ENCODE measurements around the gene DUSP22.

Gene DUSP22

DNA sequence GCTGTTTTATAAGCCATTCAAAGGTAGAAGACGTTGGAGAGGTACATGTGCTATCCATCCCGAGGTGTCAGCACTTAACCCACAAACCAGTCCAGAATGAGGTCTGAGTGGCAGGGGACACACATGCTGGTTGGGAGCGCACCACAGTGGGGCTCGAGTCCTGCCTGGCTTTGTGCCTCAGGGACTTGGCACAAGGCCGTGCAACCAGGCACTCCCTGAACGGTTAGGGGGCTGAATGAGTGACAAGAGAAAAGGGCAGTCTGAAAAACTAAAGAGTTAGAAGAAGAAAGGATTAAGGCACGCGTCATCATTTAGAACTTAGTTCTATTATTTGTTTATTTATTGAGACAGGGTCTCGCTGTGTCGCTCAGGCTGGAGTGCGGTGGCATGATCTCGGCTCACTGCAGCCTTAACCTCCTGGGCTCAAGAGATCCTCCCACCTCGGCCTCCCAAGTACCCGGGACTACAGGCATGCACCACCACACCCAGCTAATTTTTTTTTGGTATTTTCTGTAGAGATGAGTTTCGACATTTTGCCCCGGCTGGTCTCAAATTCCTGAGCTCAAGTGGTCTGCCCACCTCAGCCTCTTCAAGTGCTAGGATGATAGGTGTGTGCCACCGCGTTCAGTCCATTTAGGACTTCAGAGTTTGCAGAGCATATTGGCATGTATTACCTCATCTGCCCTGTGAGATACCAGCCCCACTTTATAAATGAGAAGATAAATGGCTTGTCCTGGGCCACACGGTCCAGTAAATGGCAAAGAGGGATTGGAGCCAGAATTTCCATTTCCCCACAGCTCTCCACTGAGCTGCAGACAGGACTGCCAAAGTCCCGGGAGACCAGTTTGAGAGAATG is 51.9 kb downstream of the DUSP22 start:
- no peak for TF ChIP-seq CTCF (IDR thresholded peaks at IDR 0.05; ENCODE audit: low read depth, low read length)
- H3K4me3 ChIP-seq (replicated peaks in 1 of 2; ENCODE audit: low read depth in 2 of 2, low read length in 2 of 2) = no peak overlapping the region
- no peak for DNase-seq (ENCODE audit: low read depth in 2 of 2)

GRCh38 chr6:344816-345340 is 52.6 kb downstream of the DUSP22 start:
- no peak overlapping the region for H3K4me3 ChIP-seq (replicated peaks in 1 of 2; ENCODE audit: low read depth in 2 of 2, low read length in 2 of 2)
- no peak for TF ChIP-seq CTCF (IDR thresholded peaks at IDR 0.05; ENCODE audit: low read depth, low read length)
- no peak for DNase-seq (ENCODE audit: low read depth in 2 of 2)

GRCh38 chr6:345747-346385 is 53.6 kb downstream of the DUSP22 start:
- DNase-seq (ENCODE audit: low read depth in 2 of 2) = peak; percentile 26 to 34
- no peak overlapping the region for H3K4me3 ChIP-seq (replicated peaks in 1 of 2; ENCODE audit: low read depth in 2 of 2, low read length in 2 of 2)
- TF ChIP-seq CTCF (IDR thresholded peaks at IDR 0.05; ENCODE audit: low read depth, low read length) = no peak

- DNase-seq (ENCODE audit: low read depth in 2 of 2) = peak; percentile 30 to 41
- H3K4me3 ChIP-seq (replicated peaks in 1 of 2; ENCODE audit: low read depth in 2 of 2, low read length in 2 of 2) = no peak overlapping the region
- no peak for TF ChIP-seq CTCF (IDR thresholded peaks at IDR 0.05; ENCODE audit: low read depth, low read length)
Observed at GRCh38 chr6:346386-347030, 54.2 kb downstream of the DUSP22 start.

DNA sequence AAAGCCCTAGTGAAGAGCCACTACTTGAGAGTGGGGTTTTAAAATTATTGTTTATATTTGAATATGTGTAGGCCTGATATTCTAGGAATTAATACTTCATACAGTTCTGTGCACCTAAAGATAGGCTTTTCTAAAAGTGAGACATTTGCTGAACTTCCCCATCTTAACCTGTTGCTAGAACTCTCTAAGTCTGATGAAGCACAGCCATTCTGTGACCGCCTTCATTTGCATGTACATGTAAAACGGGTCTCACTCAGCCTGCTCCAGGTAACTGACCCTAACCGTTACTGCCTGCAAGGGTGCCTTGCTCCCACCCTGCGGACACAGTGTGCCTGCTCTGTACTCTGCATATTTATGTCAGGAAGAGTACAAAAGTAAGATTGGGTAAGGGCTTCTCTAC is 54.9 kb downstream of the DUSP22 start:
- no peak for DNase-seq (ENCODE audit: low read depth in 2 of 2)
- TF ChIP-seq CTCF (IDR thresholded peaks at IDR 0.05; ENCODE audit: low read depth, low read length) = no peak

GRCh38 chr6:347951-348859 is 55.9 kb downstream of the DUSP22 start:
- H3K4me3 ChIP-seq (replicated peaks in 1 of 2; ENCODE audit: low read depth in 2 of 2, low read length in 2 of 2) = no peak overlapping the region
- no peak for TF ChIP-seq CTCF (IDR thresholded peaks at IDR 0.05; ENCODE audit: low read depth, low read length)
- no peak for DNase-seq (ENCODE audit: low read depth in 2 of 2)

More for the DNA sequence above, 54.9 kb downstream of the DUSP22 start:
- H3K4me3 ChIP-seq (replicated peaks in 1 of 2; ENCODE audit: low read depth in 2 of 2, low read length in 2 of 2) = no peak overlapping the region
